Measurements from ENCODE around the gene TIMM44.
"Not testable (repeated sequence)": the region's sequence is repeated elsewhere in the genome, so short reads cannot be mapped to it uniquely, and the experiment has no call there.

DNA sequence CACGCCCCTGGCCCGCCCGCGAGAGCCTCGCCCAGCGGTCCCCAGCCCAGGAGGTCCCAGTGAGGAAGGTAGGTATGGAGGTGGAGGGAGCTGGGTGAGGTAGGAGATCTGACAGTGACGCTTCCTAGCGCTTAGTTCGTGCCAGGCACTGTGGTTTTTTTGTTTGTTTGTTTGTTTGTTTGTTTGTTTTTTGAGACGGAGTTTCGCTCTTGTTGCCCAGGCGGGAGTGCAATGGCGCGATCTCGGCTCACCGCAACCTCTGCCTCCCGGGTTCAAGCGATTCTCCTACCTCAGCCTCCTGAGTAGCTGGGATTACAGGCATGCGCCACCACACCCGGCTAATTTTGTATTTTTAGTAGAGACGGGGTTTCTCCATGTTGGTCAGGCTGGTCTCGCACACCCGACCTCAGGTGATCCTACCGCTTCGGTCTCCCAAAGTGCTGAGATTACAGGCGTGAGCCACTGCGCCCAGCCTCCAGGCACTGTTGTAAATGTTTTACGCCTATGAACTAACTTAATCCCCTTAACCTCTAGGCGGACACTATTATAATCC lies 25.3 kb downstream of the TIMM44 start:
- TF ChIP-seq CTCF, POLR2A (IDR thresholded peaks at IDR 0.05): not testable (repeated sequence)

Data from testis (tissue), 2 donors.